Common myeloid progenitor, CD34-positive (primary cell): ENCODE results near the gene ARSG.

Experiments used
- CTCF ChIA-PET: fragments of 350-600 bp; sonication (Branson Sonifier 250); formaldehyde crosslinking; loops from one replicate; lab custom pipeline; 2021; ENCODE audit warnings: antibody characterized with exemption; lab: Charles Lee
- POLR2A ChIA-PET: fragments of 350-600 bp; sonication (Branson Sonifier 250); formaldehyde crosslinking; loops from one replicate; lab custom pipeline; 2021; ENCODE audit warnings: antibody characterized with exemption; lab: Charles Lee
- DNase-seq, 3 donors: peaks; one replicate each; pipeline versions ENCODE4 v3.0.0 to v3.0.0-alpha.2; 2013
- H3K27ac ChIP-seq, 2 experiments: 1 replicate in 1 of 2; 2 replicates in 1 of 2; pipeline ENCODE4 v1.7.0; 2013; ENCODE audit warnings: inconsistent platforms in 2 of 2, low read length in 2 of 2, mild to moderate bottlenecking in 2 of 2, low read depth in 1 of 2, moderate library complexity in 1 of 2; ENCODE audit not compliant: severe bottlenecking in 2 of 2, insufficient read depth in 1 of 2, poor library complexity in 1 of 2
- H3K27me3 ChIP-seq, 5 experiments: replicated peaks in 2 of 5; 1 replicate in 3 of 5; 2 replicates in 2 of 5; pipeline versions ENCODE4 v1.6.1 to v1.7.0; 2013; ENCODE audit warnings: low read length in 4 of 5, mild to moderate bottlenecking in 2 of 5, moderate library complexity in 2 of 5, inconsistent platforms in 1 of 5; ENCODE audit not compliant: insufficient read depth in 5 of 5, control insufficient read depth in 4 of 5
- H3K36me3 ChIP-seq, 4 experiments: 1 replicate in 2 of 4; 2 replicates in 2 of 4; pipeline versions ENCODE4 v1.6.1 to v1.7.0; 2013; ENCODE audit warnings: low read length in 3 of 4, control low read depth in 1 of 4, mild to moderate bottlenecking in 1 of 4; ENCODE audit not compliant: control insufficient read depth in 4 of 4, insufficient read depth in 4 of 4
- H3K4me1 ChIP-seq, 4 experiments: 1 replicate in 3 of 4; 2 replicates in 1 of 4; pipeline versions ENCODE4 v1.6.1 to v1.7.1; 2013; ENCODE audit warnings: low read length in 3 of 4, mild to moderate bottlenecking in 3 of 4, control low read depth in 1 of 4, inconsistent platforms in 1 of 4, moderate library complexity in 1 of 4; ENCODE audit not compliant: control insufficient read depth in 4 of 4, insufficient read depth in 4 of 4; ENCODE audit errors: control extremely low read depth in 1 of 4
- H3K4me3 ChIP-seq, 7 experiments: 1 replicate in 4 of 7; 2 replicates in 3 of 7; pipeline versions ENCODE4 v1.5.1 to v1.7.0; 2013; ENCODE audit warnings: mild to moderate bottlenecking in 7 of 7, low read length in 6 of 7, moderate library complexity in 6 of 7, inconsistent platforms in 2 of 7, low read depth in 2 of 7, control low read depth in 1 of 7; ENCODE audit not compliant: insufficient read depth in 4 of 7, control insufficient read depth in 1 of 7; ENCODE audit errors: extremely low read depth in 1 of 7
- H3K9me3 ChIP-seq, 5 experiments: 1 replicate in 4 of 5; 2 replicates in 1 of 5; pipeline versions ENCODE4 v1.6.1 to v1.7.1; 2013; ENCODE audit warnings: low read length in 4 of 5, mild to moderate bottlenecking in 2 of 5, inconsistent platforms in 1 of 5, low read depth in 1 of 5, moderate library complexity in 1 of 5; ENCODE audit not compliant: control insufficient read depth in 4 of 5, insufficient read depth in 2 of 5; ENCODE audit errors: control extremely low read depth in 1 of 5
- WGBS: methylation state at CpG from one replicate; pipeline ENCODE4 v1.1.5; 2013; ENCODE audit not compliant: insufficient coverage; 5-methylcytosine and 5-hydroxymethylcytosine counted together

The ARSG gene

DNA sequence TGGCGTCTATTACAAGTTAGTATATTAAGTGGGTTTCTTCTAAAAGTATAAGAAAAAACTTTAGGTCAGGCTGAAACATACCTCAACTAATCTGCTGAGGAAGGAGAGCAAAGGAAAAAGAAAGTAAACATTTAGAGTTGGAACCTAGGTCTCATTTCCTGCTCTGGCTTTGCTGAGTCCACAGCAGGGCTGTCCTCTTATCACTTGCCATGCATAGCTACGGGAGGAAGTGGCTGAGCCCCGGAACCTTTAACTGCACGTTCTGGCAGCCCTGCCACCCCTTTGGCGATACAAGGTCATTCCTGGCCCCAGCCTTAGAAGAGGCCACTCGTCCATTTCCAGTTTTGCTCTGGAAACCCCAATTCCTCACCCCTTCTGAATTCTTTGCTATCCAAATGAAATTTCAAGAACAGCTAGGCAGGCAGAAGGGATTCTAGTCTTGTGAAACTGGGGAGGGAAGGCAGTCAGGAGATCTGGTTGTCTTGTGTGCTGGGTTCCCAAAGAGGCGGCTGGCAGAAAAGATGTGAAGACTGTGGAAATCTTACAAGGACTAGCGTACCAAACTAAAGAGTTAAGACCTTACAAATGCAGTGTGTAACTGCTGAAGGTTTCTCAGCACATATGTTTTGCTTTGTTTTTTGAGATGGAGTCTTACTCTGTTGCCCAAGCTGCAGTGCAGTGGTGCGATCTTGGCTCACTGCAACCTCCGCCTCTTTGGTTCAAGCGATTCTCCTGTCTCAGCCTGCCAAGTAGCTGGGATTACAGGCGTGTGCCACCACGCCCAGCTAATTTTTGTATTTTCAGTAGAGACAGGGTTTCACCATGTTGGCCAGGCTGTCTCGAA lies 146.9 kb downstream of the ARSG start:
- Histone ChIP-seq H3K4me3 (peak overlapping the region in 5 of 7 experiments; percentile 17 to 57 (median 47)), H3K36me3 (peaks cover 0 to 8% (median under 1%) of the 10 kb centered on the region in 4 experiments), H3K9me3 (no peaks in the 10 kb centered on the region), H3K27ac (peak overlapping the region; percentile 13 to 62), H3K4me1 (peaks cover 40 to 61% (median 50%) of the 10 kb centered on the region in 4 experiments), H3K27me3 (no peaks in the 10 kb centered on the region)
- DNase-seq, result peak; percentile 72 to 94 (median 88)
- POLR2A ChIA-PET, result interaction anchor here (1.2 kb wide), 1 partner anchor 19 kb away, joined by 8 read pairs; the partner anchor contains the start of gene WIPI1
- 66% methylated on average over 10 of the region's 14 CpGs for WGBS
- CTCF ChIA-PET, result interaction anchor here (1.1 to 4.6 kb wide), 9 partner anchors 9 to 175 kb away, joined by 3 to 15 read pairs (median 5); no protein-coding TSS in a partner anchor

DNA sequence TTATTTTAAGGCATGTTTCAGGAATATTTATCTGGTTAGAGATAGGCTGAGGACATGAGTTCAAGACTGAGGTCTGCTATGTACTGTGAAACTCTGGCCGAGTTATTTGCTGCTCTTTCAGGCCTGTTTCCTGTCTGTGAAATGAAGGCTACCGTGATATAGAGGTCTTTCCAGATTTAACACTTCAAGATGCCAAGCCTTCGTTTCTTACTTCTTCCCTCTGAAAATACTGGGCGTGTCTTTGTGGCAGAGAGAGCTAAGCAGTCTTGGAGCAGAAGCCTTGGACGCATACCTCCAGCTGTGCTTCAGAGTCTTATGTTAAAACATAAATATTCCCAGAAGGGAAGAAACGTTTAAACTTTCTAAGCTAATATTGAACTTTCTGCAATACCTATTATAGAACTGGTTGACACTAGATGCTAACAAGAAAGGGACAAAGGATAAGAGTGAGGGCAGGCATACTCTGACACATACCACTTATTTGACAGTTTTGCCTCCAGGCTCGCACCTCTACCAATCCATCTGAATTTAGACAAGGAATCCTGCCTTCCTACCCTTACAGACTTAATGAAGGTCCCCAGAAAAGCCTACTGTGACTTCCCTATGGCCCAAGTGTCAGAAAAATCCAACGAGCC lies 148.5 kb downstream of the ARSG start:
- WGBS, result 75% methylated on average over 5 of the region's 8 CpGs
- DNase-seq, result peak in 1 of 3 donors; percentile 19
- ChIA-PET POLR2A (interaction anchor here (1.0 to 2.4 kb wide), 2 partner anchors 17 to 22 kb away, joined by 3 to 12 read pairs; partner anchors contain the start of gene WIPI1), CTCF (interaction anchor here (0.6 to 4.6 kb wide), 10 partner anchors 11 to 239 kb away, joined by 3 to 17 read pairs (median 6); no protein-coding TSS in a partner anchor)
- Histone ChIP-seq H3K27ac (no peak overlapping the region), H3K4me3 (no peak overlapping the region), H3K36me3 (peaks cover 0 to 5% (median 0%) of the 10 kb centered on the region in 4 experiments), H3K4me1 (peaks cover 40 to 61% (median 50%) of the 10 kb centered on the region in 4 experiments), H3K9me3 (no peaks in the 10 kb centered on the region), H3K27me3 (no peaks in the 10 kb centered on the region)

DNA sequence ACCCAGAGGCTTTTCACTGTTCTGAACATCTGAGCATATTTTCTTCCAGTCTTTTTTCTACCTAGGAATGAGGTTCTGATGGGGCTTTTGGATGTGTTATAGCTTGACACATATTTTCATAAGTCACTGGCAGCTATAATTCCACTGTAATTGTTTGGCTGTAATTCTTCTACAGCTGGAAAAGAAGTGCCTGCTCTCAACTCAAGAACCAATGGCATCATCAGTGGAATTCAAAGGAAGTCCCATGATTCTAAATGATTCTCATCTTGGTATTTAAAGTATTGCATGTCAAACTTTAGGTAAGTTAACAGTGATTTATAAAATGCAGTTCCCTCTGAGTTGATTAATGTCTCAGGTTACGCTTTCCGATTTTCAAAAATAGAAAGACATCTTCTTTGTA lies 149.2 kb downstream of the ARSG start:
- Histone ChIP-seq H3K9me3 (no peaks in the 10 kb centered on the region), H3K36me3 (peaks cover 0 to 1% (median 0%) of the 10 kb centered on the region in 4 experiments), H3K27me3 (no peaks in the 10 kb centered on the region), H3K4me1 (peaks cover 40 to 61% (median 50%) of the 10 kb centered on the region in 4 experiments), H3K27ac (no peak overlapping the region), H3K4me3 (peak overlapping the region in 1 of 7 experiments; percentile 25)
- POLR2A ChIA-PET, result interaction anchor here (0.6 to 2.4 kb wide), 4 partner anchors 13 to 227 kb away, joined by 3 to 12 read pairs (median 4); partner anchors contain the start of gene WIPI1
- DNase-seq, result no peak
- CTCF ChIA-PET, result interaction anchor here (1.2 to 4.1 kb wide), 7 partner anchors 10 to 268 kb away, joined by 4 to 17 read pairs (median 7); no protein-coding TSS in a partner anchor
- WGBS, result no CpG with 5 or more reads among the region's 2 CpGs

- no peaks in the 10 kb centered on the region for H3K36me3 ChIP-seq
Observed at GRCh38 chr17:68441070-68441770, 149.9 kb downstream of the ARSG start.

GRCh38 chr17:68443972-68444464 lies 152.7 kb downstream of the ARSG start:
- ChIA-PET CTCF (interaction anchor here (1.0 to 1.7 kb wide), 3 partner anchors 11 to 244 kb away, joined by 3 to 6 read pairs (median 5); no protein-coding TSS in a partner anchor), POLR2A (no interaction called here)
- Histone ChIP-seq H3K4me1 (peaks cover 15 to 34% (median 27%) of the 10 kb centered on the region in 4 experiments), H3K4me3 (no peak overlapping the region), H3K27me3 (no peaks in the 10 kb centered on the region), H3K9me3 (no peaks in the 10 kb centered on the region), H3K27ac (no peak overlapping the region), H3K36me3 (peaks cover 0 to 4% (median 0%) of the 10 kb centered on the region in 4 experiments)
- DNase-seq, result no peak
- 100% methylated on average over 4 of the region's 11 CpGs for WGBS

More at GRCh38 chr17:68441070-68441770, 149.9 kb downstream of the ARSG start:
- DNase-seq, result peak; percentile 50 to 92 (median 84)
- 58% methylated on average over 11 of the region's 14 CpGs for WGBS
- Histone ChIP-seq H3K27me3 (no peaks in the 10 kb centered on the region), H3K9me3 (no peaks in the 10 kb centered on the region), H3K27ac (no peak overlapping the region), H3K4me3 (peak overlapping the region in 1 of 7 experiments; percentile 25), H3K4me1 (peaks cover 37 to 57% (median 47%) of the 10 kb centered on the region in 4 experiments)
- CTCF ChIA-PET, result interaction anchor here (1.2 to 4.1 kb wide), 10 partner anchors 9 to 268 kb away, joined by 4 to 17 read pairs (median 6); partner anchors contain the start of gene WIPI1
- POLR2A ChIA-PET, result interaction anchor here (0.6 to 2.4 kb wide), 5 partner anchors 12 to 228 kb away, joined by 3 to 12 read pairs (median 3); partner anchors contain the start of gene WIPI1

GRCh38 chr17:68445671-68446070 lies 154.4 kb downstream of the ARSG start:
- 100% methylated on average over 6 of the region's 8 CpGs for WGBS
- ChIA-PET POLR2A (interaction anchor here (0.7 kb wide), 1 partner anchor 11 kb away, joined by 4 read pairs; no protein-coding TSS in a partner anchor), CTCF (interaction anchor here (1.1 to 2.0 kb wide), 4 partner anchors 10 to 185 kb away, joined by 3 to 8 read pairs (median 5); partner anchors contain the start of gene WIPI1)

More at GRCh38 chr17:68445671-68446070, 154.4 kb downstream of the ARSG start:
- no peak for DNase-seq
- H3K9me3 ChIP-seq, result no peaks in the 10 kb centered on the region
- no peak overlapping the region for H3K4me3 ChIP-seq
- no peaks in the 10 kb centered on the region for H3K27me3 ChIP-seq
- peaks cover 12 to 20% (median 15%) of the 10 kb centered on the region in 4 experiments for H3K4me1 ChIP-seq
- H3K36me3 ChIP-seq, result peaks cover 0 to 4% (median 0%) of the 10 kb centered on the region in 4 experiments
- H3K27ac ChIP-seq, result no peak overlapping the region
